HCT116 (cell line): ENCODE measurements around the gene CPT1B. TPM values are rescaled to one million over a fixed set of nuclear protein-coding genes. Genes with fewer than 3 reads are reported as not detected.

ENCODE experiments used
- ATAC-seq: fragments of 200-7000 bp; cut with Tn5 transposase; 2 replicates; pipeline ENCODE4 v1.9.1; 2020; ENCODE audit warnings: mild to moderate bottlenecking, moderate library complexity
- BruUV-seq: library from RNA; stranded (reverse); fragments of 400-500 nt; replicated peaks from 2 replicates; lab custom pipeline; 2021; lab: Mats Ljungman, UMichigan
- CTCF ChIA-PET: fragments of 300-600 bp; sonication (Branson Sonifier 250); formaldehyde crosslinking; loops from one replicate; lab custom pipeline; 2021; ENCODE audit warnings: antibody characterized with exemption; lab: Charles Lee
- POLR2A ChIA-PET: fragments of 300-600, 350-600 bp; sonication (Branson Sonifier 250); formaldehyde crosslinking; loops from one replicate; lab custom pipeline; 2021; ENCODE audit warnings: antibody characterized with exemption; lab: Charles Lee
- RAD21 ChIA-PET, 2 experiments: fragments of 300-600 bp; sonication (Branson Sonifier 250); formaldehyde crosslinking; loops; one replicate each; lab custom pipeline; 2023; ENCODE audit warnings: low total read pairs in 2 of 2; ENCODE audit not compliant: uncharacterized antibody in 2 of 2, unreplicated experiment in 2 of 2, low non-redundant PET in 1 of 2; lab: Charles Lee
- DNase-seq: peaks from one replicate; pipeline ENCODE4 v3.0.0-alpha.2; 2010; ENCODE audit warnings: low read depth, low spot score
- H2AFZ ChIP-seq: fragments of 200-600 bp; shearing (Covaris generic), sonication (generic); 2 replicates; pipeline ENCODE4 v1.6.1; 2017; ENCODE audit warnings: low read depth, mixed run types, mixed read lengths, antibody characterized with exemption, low read length; ENCODE audit not compliant: poor library complexity, severe bottlenecking
- H3K27ac ChIP-seq: 2 replicates; pipeline ENCODE4 v1.5.1; 2012; ENCODE audit warnings: low read depth, low read length
- H3K27me3 ChIP-seq: fragments of 200-600 bp; sonication (generic); 2 replicates; pipeline ENCODE4 v1.6.1; 2016; ENCODE audit warnings: mixed run types, low read length, mixed read lengths; ENCODE audit not compliant: insufficient read depth
- H3K36me3 ChIP-seq, 2 experiments: fragments of 200-500 bp in 1 of 2; fragments of 200-600 bp in 1 of 2; sonication (Bioruptor generic) in 1 of 2; sonication (generic) in 1 of 2; 2 replicates each; pipeline versions ENCODE4 v1.5.1 to v1.6.1; 2014 to 2016; ENCODE audit warnings: low read length in 2 of 2, inconsistent platforms in 1 of 2, mixed read lengths in 1 of 2, mixed run types in 1 of 2; ENCODE audit not compliant: insufficient read depth in 2 of 2, control insufficient read depth in 1 of 2
- H3K4me1 ChIP-seq, 2 experiments: fragments of 200-600 bp in 1 of 2; sonication (generic) in 1 of 2; 2 replicates each; pipeline versions ENCODE4 v1.5.1 to v1.6.1; 2012 to 2017; ENCODE audit warnings: low read length in 2 of 2, inconsistent platforms in 1 of 2, mild to moderate bottlenecking in 1 of 2, mixed read lengths in 1 of 2, mixed run types in 1 of 2, moderate library complexity in 1 of 2; ENCODE audit not compliant: insufficient read depth in 2 of 2, control insufficient read depth in 1 of 2
- H3K4me2 ChIP-seq: fragments of 200-600 bp; sonication (generic); 2 replicates; pipeline ENCODE4 v1.6.1; 2017; ENCODE audit warnings: mixed run types, low read length, mixed read lengths
- H3K4me3 ChIP-seq, 2 experiments: fragments of 200-600 bp in 1 of 2; sonication (generic) in 1 of 2; replicated peaks in 1 of 2; 2 replicates each; pipeline ENCODE4 v1.5.1; 2011 to 2016; ENCODE audit warnings: low read length in 2 of 2, control low read depth in 1 of 2, low read depth in 1 of 2, mild to moderate bottlenecking in 1 of 2, mixed read lengths in 1 of 2, mixed run types in 1 of 2
- H3K79me2 ChIP-seq: fragments of 200-600 bp; sonication (generic); 2 replicates; pipeline ENCODE4 v1.6.1; 2017; ENCODE audit warnings: mild to moderate bottlenecking, mixed run types, low read length, moderate library complexity, mixed read lengths; ENCODE audit not compliant: insufficient read depth
- H3K9ac ChIP-seq: fragments of 200-600 bp; sonication (generic); 2 replicates; pipeline ENCODE4 v1.6.1; 2016; ENCODE audit warnings: low read length, mixed read lengths
- H3K9me2 ChIP-seq: fragments of 200-600 bp; sonication (generic), shearing (Covaris generic); 2 replicates; pipeline ENCODE4 v1.6.1; 2017; ENCODE audit warnings: mixed run types, mild to moderate bottlenecking, moderate library complexity; ENCODE audit not compliant: insufficient read depth
- H3K9me3 ChIP-seq, 2 experiments: fragments of 200-500 bp in 1 of 2; fragments of 200-600 bp in 1 of 2; sonication (Bioruptor generic) in 1 of 2; sonication (generic) in 1 of 2; 2 replicates each; pipeline ENCODE4 v1.6.1; 2014 to 2017; ENCODE audit warnings: low read length in 2 of 2, mixed read lengths in 2 of 2, inconsistent platforms in 1 of 2, low read depth in 1 of 2, mild to moderate bottlenecking in 1 of 2, mixed run types in 1 of 2, moderate library complexity in 1 of 2; ENCODE audit not compliant: control insufficient read depth in 1 of 2, insufficient read depth in 1 of 2
- H4K20me1 ChIP-seq: fragments of 200-600 bp; sonication (generic), shearing (Covaris generic); 2 replicates; pipeline ENCODE4 v1.6.1; 2017; ENCODE audit warnings: mixed run types, mild to moderate bottlenecking, moderate library complexity; ENCODE audit not compliant: insufficient read depth
- ATF3 ChIP-seq: IDR thresholded peaks from 2 replicates; pipeline ENCODE4 v1.6.1; 2012
- CBX3 ChIP-seq: IDR thresholded peaks from 2 replicates; pipeline ENCODE4 v1.6.1; 2012; ENCODE audit warnings: low read depth
- CEBPB ChIP-seq: IDR thresholded peaks from 2 replicates; pipeline ENCODE4 v1.6.1; 2012; ENCODE audit warnings: low read depth
- CTCF ChIP-seq, 3 experiments: fragments of 200-600 bp in 1 of 3; sonication (generic) in 1 of 3; IDR thresholded peaks in 2 of 3; conservative IDR thresholded peaks in 1 of 3; 2 replicates each; pipeline ENCODE4 v1.5.1; 2012 to 2017; ENCODE audit warnings: low read depth in 2 of 3, low read length in 2 of 3, antibody characterized with exemption in 1 of 3, borderline replicate concordance in 1 of 3, control low read depth in 1 of 3, mild to moderate bottlenecking in 1 of 3, mixed read lengths in 1 of 3, mixed run types in 1 of 3, moderate library complexity in 1 of 3; ENCODE audit not compliant: insufficient read depth in 1 of 3
- EGR1 ChIP-seq: IDR thresholded peaks from 2 replicates; pipeline ENCODE4 v1.6.1; 2012; ENCODE audit warnings: low read depth
- ELF1 ChIP-seq: IDR thresholded peaks from 2 replicates; pipeline ENCODE4 v1.6.1; 2012; ENCODE audit warnings: low read depth, borderline replicate concordance
- FOSL1 ChIP-seq: IDR thresholded peaks from 2 replicates; pipeline ENCODE4 v1.6.1; 2012; ENCODE audit warnings: low read depth
- POLR2A ChIP-seq: IDR thresholded peaks from 2 replicates; pipeline ENCODE4 v1.7.0; 2011; ENCODE audit warnings: borderline replicate concordance; ENCODE audit not compliant: insufficient read depth, insufficient read length; ENCODE audit errors: extremely low read depth
- POLR2AphosphoS5 ChIP-seq: IDR thresholded peaks from 2 replicates; pipeline ENCODE4 v1.6.1; 2011; ENCODE audit warnings: mild to moderate bottlenecking, low read depth, low read length, moderate library complexity
- RAD21 ChIP-seq: IDR thresholded peaks from 2 replicates; pipeline ENCODE4 v1.6.1; 2012; ENCODE audit warnings: low read depth, mild to moderate bottlenecking
- REST ChIP-seq: IDR thresholded peaks from 2 replicates; pipeline ENCODE4 v1.6.1; 2012; ENCODE audit warnings: low read depth
- SIN3A ChIP-seq: IDR thresholded peaks from 2 replicates; pipeline ENCODE4 v1.6.1; 2012; ENCODE audit warnings: low read depth
- SRF ChIP-seq: IDR thresholded peaks from 2 replicates; pipeline ENCODE4 v1.6.1; 2012; ENCODE audit warnings: low read depth
- ZBTB33 ChIP-seq: IDR thresholded peaks from 2 replicates; pipeline ENCODE4 v1.6.1; 2011; ENCODE audit warnings: mild to moderate bottlenecking, low read length, moderate library complexity; ENCODE audit not compliant: insufficient replicate concordance; ENCODE audit errors: extremely low read depth
- ZFX ChIP-seq: fragments of 450-650 bp; IDR thresholded peaks from 2 replicates; pipeline ENCODE4 v1.6.1; 2017
- ZNF274 ChIP-seq: fragments of 200-500 bp; sonication (Bioruptor generic); IDR thresholded peaks from 2 replicates; pipeline ENCODE4 v1.6.1; 2014; ENCODE audit warnings: mild to moderate bottlenecking, low read depth, low read length, inconsistent platforms
- intact Hi-C: fragments of 100-400 bp; cut with micrococcal nuclease; formaldehyde crosslinking; loops from 2 replicates; pipeline ENCODE4 v1.10.0; 2022
- total RNA-seq: library from RNA; stranded (reverse); gene quantifications from one replicate; pipeline ENCODE4 v1.2.1, GENCODE V29; 2021; ENCODE audit not compliant: unreplicated experiment

Gene CPT1B
- total RNA-seq, 1 experiment from 2014 or later, result 35.1 TPM

GRCh38 chr22:50563413-50564160 lies 14.6 kb downstream of the CPT1B start:
- H4K20me1 ChIP-seq, result no peaks in the 10 kb centered on the region
- ChIA-PET RAD21 (interaction anchor here in 1 of 2 experiments (0.8 to 1.2 kb wide), 2 partner anchors 12 to 36 kb away, joined by 3 to 4 read pairs; no protein-coding TSS in a partner anchor), CTCF (interaction anchor here (1.3 to 1.7 kb wide), 6 partner anchors 9 to 57 kb away, joined by 4 to 11 read pairs (median 8); partner anchors contain the start of genes CHKB and SCO2), POLR2A (interaction anchor here (1.0 to 1.6 kb wide), 7 partner anchors 11 to 65 kb away, joined by 3 to 8 read pairs (median 4); partner anchors contain the start of genes ARSA, CHKB, LMF2 and NCAPH2)
- H3K27ac ChIP-seq, result peak overlapping the region; percentile 43; the same call in 1 of the 2 replicates
- peak overlapping the region; percentile 61 for H3K9ac ChIP-seq
- ATAC-seq, result no peak; the same call in 1 of the 2 replicates
- H3K9me2 ChIP-seq, result no peaks in the 10 kb centered on the region
- no peak for TF ChIP-seq ZBTB33
- TF ChIP-seq REST, result no peak
- no peak for TF ChIP-seq POLR2A
- TF ChIP-seq CBX3, result no peak
- no peak for TF ChIP-seq SRF
- TF ChIP-seq FOSL1, result no peak
- TF ChIP-seq ZNF274, result no peak
- no peak for TF ChIP-seq ZFX
- no peak for TF ChIP-seq RAD21
- no peak for TF ChIP-seq SIN3A
- no peak for TF ChIP-seq POLR2AphosphoS5
- no peak for TF ChIP-seq CTCF (IDR thresholded peaks at IDR 0.05 in 2 of 3, conservative IDR thresholded peaks at IDR 0.05 in 1 of 3; ENCODE audit: borderline replicate concordance in 1 of 3, insufficient read depth in 1 of 3, low read depth in 2 of 3, low read length in 2 of 3)
- no peak for TF ChIP-seq CEBPB
- TF ChIP-seq ELF1, result no peak
- TF ChIP-seq ATF3, result no peak
- no peak for TF ChIP-seq EGR1
- H3K27me3 ChIP-seq, result no peaks in the 10 kb centered on the region
- H3K79me2 ChIP-seq, result no peaks in the 10 kb centered on the region
- no peak overlapping the region for H2AFZ ChIP-seq
- intact Hi-C loops, result no loop called here
- H3K4me3 ChIP-seq, result peak overlapping the region; percentile 70
- no TSS peak for BruUV-seq
- no peaks in the 10 kb centered on the region; a peak in 1 of 4 replicates for H3K36me3 ChIP-seq
- peaks cover 6 to 11% of the 10 kb centered on the region in 2 experiments; a peak in 2 of 4 replicates for H3K4me1 ChIP-seq
- no peak for DNase-seq
- H3K9me3 ChIP-seq, result no peaks in the 10 kb centered on the region
- peak overlapping the region; percentile 81 for H3K4me2 ChIP-seq
